ENCODE measurements around the gene EMX2. TPM values are rescaled to one million over a fixed set of nuclear protein-coding genes. Genes with fewer than 3 reads are reported as not detected.

EMX2 gene
- total RNA-seq, 2 donors from 2014 or later: 0.05 to 1.5 TPM

DNA sequence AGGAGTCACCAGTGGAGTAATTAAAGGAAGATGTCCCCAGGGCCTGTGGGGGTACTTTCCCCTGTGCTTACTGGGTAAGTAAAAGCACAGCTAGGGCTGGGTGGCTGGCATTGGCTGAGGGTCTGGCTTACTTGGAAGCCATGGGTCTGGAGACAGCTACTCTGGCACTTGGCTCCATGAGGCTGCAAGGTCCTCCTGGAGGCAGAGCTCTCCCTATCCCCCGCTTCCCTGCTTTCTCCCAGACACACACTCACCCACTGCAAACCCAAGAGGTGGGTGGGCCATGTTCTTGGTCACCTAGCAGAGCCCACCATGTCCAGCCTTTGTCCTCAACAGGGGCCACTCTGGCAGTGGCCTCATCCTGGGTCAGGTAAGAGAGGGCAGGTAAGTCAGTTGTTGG lies 13.3 kb downstream of the EMX2 start:
- H3K9me3 ChIP-seq: no peaks in the 10 kb centered on the region
- intact Hi-C loops (cut with DNase I): no loop called here
- no peak for DNase-seq (ENCODE audit: low spot score)
- no peaks in the 10 kb centered on the region for H3K4me1 ChIP-seq (replicated peaks)
- H3K27ac ChIP-seq: no peak overlapping the region
- H3K4me3 ChIP-seq: no peak overlapping the region
- peaks cover 28% of the 10 kb centered on the region for H3K27me3 ChIP-seq (replicated peaks; ENCODE audit: insufficient read depth)
- TF ChIP-seq, protein P1, sequence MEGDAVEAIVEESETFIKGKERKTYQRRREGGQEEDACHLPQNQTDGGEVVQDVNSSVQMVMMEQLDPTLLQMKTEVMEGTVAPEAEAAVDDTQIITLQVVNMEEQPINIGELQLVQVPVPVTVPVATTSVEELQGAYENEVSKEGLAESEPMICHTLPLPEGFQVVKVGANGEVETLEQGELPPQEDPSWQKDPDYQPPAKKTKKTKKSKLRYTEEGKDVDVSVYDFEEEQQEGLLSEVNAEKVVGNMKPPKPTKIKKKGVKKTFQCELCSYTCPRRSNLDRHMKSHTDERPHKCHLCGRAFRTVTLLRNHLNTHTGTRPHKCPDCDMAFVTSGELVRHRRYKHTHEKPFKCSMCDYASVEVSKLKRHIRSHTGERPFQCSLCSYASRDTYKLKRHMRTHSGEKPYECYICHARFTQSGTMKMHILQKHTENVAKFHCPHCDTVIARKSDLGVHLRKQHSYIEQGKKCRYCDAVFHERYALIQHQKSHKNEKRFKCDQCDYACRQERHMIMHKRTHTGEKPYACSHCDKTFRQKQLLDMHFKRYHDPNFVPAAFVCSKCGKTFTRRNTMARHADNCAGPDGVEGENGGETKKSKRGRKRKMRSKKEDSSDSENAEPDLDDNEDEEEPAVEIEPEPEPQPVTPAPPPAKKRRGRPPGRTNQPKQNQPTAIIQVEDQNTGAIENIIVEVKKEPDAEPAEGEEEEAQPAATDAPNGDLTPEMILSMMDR (IDR thresholded peaks at IDR 0.05): no peak
- TF ChIP-seq POLR2AphosphoS5 (IDR thresholded peaks at IDR 0.05) (no peak), POLR2A (IDR thresholded peaks at IDR 0.05) (no peak)
- WGBS: 100% methylated on average over 1 of the region's 1 CpG
- no peaks in the 10 kb centered on the region for H3K36me3 ChIP-seq

DNA sequence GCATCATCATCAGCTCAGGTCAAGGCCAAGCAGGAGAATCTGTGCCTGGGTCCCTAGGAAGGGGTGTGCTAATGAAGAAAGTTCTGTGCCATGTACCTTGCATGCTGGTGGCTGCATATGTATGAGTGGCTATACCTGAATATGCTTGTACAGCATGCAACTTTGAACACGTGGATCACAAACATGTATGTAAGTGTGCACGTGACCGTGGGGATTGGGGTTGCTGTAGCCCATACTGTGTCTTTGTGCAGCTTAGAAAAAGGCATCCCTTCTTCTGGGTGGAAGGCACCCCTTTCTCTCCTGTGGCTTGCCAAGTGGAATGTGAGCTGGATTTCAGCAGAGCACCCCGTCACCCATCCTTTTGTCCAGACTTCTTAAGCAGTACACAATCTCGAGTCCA lies 13.8 kb downstream of the EMX2 start:
- TF ChIP-seq POLR2AphosphoS5 (IDR thresholded peaks at IDR 0.05): no peak
- TF ChIP-seq, protein P1 (IDR thresholded peaks at IDR 0.05): no peak
- TF ChIP-seq POLR2A (IDR thresholded peaks at IDR 0.05): no peak
- whole genome bisulfite sequencing: 95% methylated on average over 5 of the region's 5 CpGs
- Histone ChIP-seq H3K4me1 (replicated peaks) (no peaks in the 10 kb centered on the region), H3K36me3 (no peaks in the 10 kb centered on the region), H3K27ac (no peak overlapping the region), H3K27me3 (replicated peaks; ENCODE audit: insufficient read depth) (peaks cover 28% of the 10 kb centered on the region), H3K4me3 (no peak overlapping the region), H3K9me3 (no peaks in the 10 kb centered on the region)
- DNase-seq (ENCODE audit: low spot score): no peak
- intact Hi-C loops (cut with DNase I): no loop called here

DNA sequence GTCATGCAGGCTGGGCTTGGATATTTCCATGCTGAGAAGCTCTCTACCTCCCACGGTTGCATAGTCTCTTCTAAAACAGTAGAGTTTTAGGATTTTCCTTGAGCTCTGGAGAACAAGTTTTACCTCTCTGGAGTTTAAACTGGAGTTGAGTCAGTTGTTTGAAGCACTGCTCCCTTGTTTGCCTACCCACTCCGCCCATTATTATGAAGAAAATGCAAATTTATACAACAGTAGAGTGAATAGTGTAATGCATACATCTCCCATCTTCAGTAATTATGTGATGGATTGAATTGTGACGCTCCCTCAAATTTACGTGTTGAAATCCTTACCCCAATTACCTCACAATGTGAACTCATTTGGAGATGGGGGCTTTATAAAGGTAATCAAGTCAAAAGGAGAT lies 17.2 kb downstream of the EMX2 start:
- Histone ChIP-seq H3K36me3 (no peaks in the 10 kb centered on the region), H3K4me3 (no peak overlapping the region), H3K27ac (no peak overlapping the region), H3K4me1 (replicated peaks) (no peaks in the 10 kb centered on the region), H3K9me3 (no peaks in the 10 kb centered on the region), H3K27me3 (replicated peaks; ENCODE audit: insufficient read depth) (no peaks in the 10 kb centered on the region)
- TF ChIP-seq, protein P1 (IDR thresholded peaks at IDR 0.05): no peak
- no peak for TF ChIP-seq POLR2A (IDR thresholded peaks at IDR 0.05)
- TF ChIP-seq POLR2AphosphoS5 (IDR thresholded peaks at IDR 0.05): no peak
- DNase-seq (ENCODE audit: low spot score): no peak
- whole genome bisulfite sequencing: 78% methylated on average over 4 of the region's 4 CpGs
- intact Hi-C loops (cut with DNase I): no loop called here

DNA sequence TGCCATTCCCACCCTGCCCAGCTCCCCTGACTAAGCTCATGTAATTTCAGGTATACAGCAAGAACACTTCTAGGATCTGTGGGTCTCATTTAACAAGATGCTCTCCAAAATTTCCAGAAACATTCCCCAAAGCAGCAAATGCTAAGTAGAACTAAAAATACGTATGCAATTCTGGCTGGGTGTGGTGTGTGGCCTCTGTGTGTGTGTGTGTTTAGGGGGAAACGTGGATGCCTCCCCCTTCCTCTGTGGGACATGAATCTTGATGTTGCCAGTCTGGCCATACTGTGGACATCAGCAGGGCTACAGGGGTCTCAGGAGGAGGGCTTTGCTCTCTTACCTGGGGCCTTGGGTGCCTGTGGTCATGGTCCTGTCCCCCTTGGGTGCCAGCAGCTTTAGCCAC lies 18.4 kb downstream of the EMX2 start:
- H3K9me3 ChIP-seq: no peaks in the 10 kb centered on the region
- WGBS: 88% methylated on average over 2 of the region's 2 CpGs
- no peak for DNase-seq (ENCODE audit: low spot score)
- intact Hi-C loops (cut with DNase I): no loop called here
- no peaks in the 10 kb centered on the region for H3K4me1 ChIP-seq (replicated peaks)
- TF ChIP-seq POLR2A (IDR thresholded peaks at IDR 0.05) (no peak), POLR2AphosphoS5 (IDR thresholded peaks at IDR 0.05) (no peak)
- H3K27me3 ChIP-seq (replicated peaks; ENCODE audit: insufficient read depth): no peaks in the 10 kb centered on the region
- H3K4me3 ChIP-seq: no peak overlapping the region
- H3K27ac ChIP-seq: no peak overlapping the region
- H3K36me3 ChIP-seq: no peaks in the 10 kb centered on the region

DNA sequence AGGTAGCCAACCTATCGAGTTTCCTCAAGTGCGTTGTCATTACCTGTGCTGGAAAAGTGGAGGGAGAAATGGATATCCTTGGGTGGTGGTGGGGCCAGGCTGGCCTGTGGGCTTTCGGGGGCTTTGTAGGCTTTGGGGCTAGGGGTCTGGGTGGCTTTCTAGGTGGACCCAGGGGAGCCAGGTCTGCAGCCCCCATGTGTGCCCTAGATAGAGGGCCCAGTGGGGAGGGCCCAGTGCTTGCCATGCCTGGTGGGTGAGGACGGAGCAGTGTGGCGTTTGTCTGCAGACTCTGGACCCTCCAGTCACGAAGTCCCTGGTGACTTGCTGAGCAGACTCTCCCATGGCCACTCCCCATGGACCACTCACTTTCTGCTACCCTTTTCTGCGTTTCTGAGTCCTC lies 19.7 kb downstream of the EMX2 start:
- Histone ChIP-seq H3K4me1 (replicated peaks) (no peaks in the 10 kb centered on the region), H3K27ac (no peak overlapping the region), H3K27me3 (replicated peaks; ENCODE audit: insufficient read depth) (no peaks in the 10 kb centered on the region), H3K36me3 (no peaks in the 10 kb centered on the region), H3K9me3 (no peaks in the 10 kb centered on the region), H3K4me3 (no peak overlapping the region)
- 88% methylated on average over 7 of the region's 7 CpGs for WGBS
- no peak for DNase-seq (ENCODE audit: low spot score)
- intact Hi-C loops (cut with DNase I): no loop called here
- no peak for TF ChIP-seq POLR2AphosphoS5 (IDR thresholded peaks at IDR 0.05)
- TF ChIP-seq, protein P1 (IDR thresholded peaks at IDR 0.05): no peak
- TF ChIP-seq POLR2A (IDR thresholded peaks at IDR 0.05): no peak

Measured in prostate gland (tissue), 2 donors.